ENCODE data around the gene TPSAB1.
"Not testable (repeated sequence)": the region's sequence is repeated elsewhere in the genome, so short reads cannot be mapped to it uniquely, and the experiment has no call there.

TPSAB1 gene

DNA sequence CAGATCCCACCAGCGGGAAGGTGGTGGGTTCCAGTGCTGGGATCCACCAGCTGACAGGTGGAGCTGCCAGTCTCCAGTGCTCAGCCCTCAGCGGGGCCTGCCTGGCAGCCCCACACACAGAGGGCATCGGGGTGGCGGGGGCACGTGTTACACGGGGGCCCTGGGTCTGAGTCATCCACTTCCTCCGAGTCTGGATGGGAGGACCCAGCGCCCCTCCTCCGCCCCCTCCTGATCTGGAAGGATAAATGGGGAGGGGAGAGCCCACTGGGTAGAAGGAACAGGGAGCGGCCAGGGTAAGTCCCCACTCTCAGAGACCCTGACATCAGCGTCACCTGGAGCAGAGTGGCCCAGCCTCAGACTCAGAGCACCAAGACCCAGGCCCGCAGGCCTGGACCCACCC lies at the start of gene TPSAB1:
TPSAB1 (plus strand) TSS at position 270 of the 400 bp plus-strand sequence. CDS start 234 bp downstream, outside the sequence.
- DNase-seq = not testable (repeated sequence)

DNA sequence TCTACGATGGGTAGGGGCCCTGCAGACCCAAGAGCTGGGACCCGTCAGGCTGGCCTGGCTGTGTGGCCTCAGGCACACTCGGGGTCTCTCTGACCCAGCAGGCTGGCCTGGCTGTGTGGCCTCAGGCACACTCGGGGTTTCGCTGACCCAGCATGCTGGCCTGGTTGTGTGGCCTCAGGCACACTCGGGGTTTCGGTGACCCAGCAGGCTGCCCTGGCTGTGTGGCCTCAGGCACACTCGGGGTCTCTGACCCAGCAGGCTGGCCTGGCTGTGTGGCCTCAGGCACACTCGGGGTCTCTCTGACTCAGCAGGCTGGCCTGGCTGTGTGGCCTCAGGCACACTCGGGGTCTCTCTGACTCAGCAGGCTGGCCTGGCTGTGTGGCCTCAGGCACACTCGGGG lies 49.7 kb upstream of the TPSAB1 start:
- not testable (repeated sequence) for DNase-seq

DNA sequence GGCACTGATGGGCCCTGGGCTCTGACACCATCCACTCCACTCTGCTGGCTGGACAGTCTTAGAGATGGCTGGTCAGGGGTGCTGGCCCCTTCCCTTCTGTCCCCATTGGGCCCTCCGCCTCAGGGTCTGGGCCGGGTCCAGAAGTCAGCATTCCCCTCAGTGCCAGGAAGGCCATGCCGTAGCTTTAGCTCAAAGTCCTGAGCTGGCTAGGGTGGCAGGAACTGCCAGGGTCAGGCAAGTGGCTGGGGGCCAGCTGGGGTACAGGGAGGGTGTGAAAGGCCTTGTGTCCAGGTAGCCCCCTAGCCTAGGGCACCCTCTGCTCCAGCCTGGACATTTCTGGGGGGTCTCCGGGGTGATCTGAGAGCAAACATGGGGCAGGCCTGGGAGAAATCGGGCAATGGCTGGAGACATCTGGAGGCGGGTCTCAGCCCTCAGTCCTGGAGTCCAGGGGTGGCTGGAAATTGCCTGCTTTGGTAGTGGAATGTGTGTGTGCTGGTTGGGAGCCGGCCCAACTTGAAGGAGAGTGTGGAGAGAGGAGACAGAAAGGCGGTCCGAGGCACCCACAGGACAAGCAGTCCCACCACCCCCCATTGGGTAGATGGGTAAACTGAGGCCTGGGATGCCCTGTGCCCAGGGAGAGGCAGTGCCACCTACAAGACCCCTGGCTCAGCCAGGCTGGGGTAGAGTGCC lies 48.0 kb upstream of the TPSAB1 start:
- DNase-seq = no peak

DNA sequence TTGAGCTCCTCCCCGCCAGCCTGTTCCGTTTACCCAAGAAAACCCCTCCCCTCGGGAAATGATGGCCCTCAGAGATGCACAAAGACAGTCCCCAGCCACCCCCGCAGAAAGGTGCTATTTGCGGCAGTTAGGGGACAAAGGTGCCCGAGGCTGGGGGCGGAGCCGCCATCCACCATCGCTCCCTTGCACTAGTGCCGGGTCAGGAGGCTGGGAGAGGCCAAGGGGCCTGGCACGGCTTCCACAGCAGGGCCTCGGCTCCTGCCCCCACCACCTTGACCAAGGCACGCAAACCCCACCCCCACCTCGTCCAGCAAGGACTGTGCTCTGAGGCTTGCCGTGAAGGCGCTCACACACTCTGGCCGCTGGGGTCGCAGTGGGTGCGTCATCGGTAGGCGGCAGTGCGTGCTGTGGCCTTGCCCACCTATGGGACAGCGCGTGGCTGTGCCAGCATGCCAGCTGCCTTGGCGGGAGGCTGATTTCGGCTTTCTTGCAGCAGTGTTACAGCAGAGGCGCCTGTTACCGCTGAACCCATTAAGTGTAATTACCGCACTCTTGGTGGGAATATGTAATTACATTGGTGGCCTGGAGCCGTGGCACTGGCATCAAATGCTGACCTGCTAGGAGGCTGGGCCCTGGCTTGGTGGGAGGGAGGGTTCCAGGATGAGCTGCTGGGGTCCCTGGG lies 47.2 kb upstream of the TPSAB1 start:
- peak; percentile 23 for DNase-seq

DNA sequence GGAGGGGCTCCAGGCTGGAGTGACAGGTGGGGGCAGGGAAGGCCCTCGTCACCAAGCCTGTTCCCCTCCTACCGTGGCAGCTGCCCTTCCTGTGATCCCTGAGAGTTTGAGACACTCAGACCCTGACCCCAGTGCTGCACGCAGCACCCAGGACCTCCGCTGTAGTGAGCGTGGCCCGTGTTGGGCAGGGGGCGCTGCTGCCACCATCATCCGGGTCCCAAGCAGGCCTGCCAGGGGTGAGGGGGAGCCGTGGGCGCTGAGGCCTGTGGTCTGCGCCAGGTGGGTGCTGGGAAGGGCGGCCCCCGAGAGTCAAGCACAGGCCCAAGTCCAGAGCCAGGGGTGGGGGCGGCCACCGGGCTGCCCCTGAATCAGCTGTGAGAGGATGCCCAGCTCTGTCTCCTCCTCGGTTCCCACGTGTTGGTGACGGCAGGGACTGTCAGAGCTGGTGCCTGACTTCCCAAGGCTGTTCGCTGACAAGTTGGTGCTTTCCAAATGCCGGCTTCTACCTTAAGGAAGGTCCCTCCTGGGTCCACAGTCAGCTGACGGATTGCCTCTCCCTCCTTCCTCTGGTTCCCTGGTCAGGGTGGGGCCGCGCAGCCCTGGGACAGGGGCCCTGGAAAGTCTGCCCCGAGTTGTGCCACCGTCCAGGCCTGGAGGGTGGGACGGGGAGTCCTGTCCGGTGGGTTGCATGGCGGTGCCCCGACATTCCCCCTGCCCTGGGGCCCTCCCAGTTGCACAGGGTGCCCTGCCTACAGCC lies 46.5 kb upstream of the TPSAB1 start:
- no peak for DNase-seq

DNA sequence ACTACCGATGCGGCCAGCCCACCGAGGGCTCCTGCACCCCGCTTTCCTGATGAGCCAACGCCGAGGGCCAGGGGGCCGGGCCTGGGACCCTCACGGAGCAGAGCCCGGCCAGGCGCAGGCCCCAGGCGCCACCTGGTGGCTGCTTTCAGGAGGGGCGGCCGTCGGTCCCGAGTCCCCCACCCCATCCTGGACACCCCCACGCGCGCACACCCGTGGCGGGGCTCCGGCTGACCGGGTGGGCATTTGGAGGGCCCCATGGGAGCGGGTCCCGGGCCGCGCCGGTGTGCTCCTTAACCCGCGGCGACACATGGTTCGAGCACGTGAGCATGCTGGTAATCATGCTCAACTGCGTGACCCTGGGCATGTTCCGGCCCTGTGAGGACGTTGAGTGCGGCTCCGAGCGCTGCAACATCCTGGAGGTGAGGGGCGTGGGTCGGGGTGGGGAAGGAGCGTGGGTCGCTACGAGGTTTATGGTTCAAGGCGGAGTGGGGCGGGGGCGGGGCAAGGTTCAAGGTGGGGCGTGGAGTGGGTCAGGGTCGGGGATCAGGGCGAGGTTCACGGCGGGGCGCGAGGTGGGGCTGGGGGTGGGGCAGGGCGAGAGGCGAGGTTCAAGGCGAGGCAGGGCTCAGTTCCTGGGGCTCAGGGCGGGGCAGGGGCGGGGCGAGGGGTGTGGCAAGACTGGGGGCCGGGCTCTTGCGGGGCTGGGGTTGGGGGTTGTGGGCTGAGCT lies 45.7 kb upstream of the TPSAB1 start:
- DNase-seq = no peak

DNA sequence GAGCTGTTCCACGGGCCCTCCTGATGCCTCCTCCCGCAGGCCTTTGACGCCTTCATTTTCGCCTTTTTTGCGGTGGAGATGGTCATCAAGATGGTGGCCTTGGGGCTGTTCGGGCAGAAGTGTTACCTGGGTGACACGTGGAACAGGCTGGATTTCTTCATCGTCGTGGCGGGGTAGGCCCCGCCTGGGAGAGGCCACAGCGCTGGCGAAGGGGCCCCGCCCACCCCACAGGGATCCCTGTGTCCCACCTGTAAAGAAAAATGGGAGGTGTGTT lies 45.2 kb upstream of the TPSAB1 start:
- DNase-seq = no peak

DNA sequence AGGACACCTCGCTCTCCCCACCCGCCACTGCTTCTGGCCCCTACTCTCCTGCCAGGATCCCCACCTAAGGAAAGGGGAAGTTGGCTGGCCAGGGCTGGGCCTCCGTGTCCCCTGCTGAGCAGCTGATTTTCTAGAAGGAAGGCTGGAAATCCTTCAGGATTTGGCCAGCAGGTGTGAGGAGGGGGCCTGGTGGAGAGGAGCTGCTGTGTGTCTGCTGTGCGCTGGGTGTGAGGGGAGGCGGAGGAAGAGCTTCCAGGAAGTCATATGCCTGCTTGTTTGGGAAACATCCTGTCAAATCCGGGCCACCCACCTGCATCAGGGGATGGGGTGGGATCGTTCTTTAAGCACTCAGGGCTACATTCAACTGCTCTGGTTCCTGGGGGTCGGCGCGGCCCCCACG lies 44.0 kb upstream of the TPSAB1 start:
- DNase-seq = no peak

DNA sequence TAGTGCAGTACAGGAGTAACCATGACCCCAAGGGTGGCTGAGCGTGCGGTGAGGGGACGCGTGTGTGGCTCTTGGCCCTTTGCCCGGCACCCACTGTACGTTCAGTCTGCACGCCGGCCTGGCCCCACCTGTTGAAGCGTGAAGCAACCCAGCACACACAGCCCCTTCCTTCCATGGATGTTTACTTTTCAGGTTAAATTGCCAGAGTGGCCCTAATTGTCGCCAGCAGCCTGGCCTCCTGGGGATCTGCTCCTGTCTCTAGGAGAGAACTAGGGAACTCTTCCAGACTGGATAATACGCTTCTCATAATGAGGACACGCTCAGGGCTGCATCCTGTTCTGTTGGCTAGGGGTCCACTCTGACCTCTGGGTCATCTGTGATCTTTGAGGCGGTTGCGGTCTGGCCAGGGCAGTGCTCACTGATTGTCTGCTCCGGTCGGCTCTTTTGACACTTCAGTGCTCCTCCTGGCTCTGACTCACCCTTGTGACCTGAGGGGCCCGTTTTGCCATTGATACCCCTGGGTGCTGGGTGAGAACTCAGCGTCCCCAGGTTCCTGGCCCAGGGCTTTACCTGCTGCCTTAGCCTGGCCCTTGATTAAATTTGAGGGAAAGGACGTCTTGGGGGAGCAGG lies 43.2 kb upstream of the TPSAB1 start:
- no peak for DNase-seq

DNA sequence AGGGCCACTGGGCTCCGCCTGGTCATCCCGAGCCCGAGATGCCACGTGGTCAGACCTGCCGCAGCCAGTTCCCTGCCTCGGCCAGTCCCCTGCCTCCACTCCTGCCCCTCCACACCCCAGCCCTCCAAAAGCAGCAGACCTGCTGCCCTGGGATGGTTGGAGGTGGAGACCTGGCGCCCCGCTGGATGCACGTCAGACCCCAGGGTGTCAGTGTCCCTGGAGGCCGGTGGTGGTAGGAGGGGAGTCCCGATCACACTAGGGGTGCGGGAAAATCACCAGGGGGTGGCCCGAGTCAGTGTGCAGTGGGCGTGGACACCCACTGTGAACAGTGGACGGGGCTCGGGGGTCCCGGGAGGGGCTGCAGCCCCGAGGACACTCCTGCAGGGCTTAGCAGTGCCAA lies 42.3 kb upstream of the TPSAB1 start:
- DNase-seq = no peak

DNA sequence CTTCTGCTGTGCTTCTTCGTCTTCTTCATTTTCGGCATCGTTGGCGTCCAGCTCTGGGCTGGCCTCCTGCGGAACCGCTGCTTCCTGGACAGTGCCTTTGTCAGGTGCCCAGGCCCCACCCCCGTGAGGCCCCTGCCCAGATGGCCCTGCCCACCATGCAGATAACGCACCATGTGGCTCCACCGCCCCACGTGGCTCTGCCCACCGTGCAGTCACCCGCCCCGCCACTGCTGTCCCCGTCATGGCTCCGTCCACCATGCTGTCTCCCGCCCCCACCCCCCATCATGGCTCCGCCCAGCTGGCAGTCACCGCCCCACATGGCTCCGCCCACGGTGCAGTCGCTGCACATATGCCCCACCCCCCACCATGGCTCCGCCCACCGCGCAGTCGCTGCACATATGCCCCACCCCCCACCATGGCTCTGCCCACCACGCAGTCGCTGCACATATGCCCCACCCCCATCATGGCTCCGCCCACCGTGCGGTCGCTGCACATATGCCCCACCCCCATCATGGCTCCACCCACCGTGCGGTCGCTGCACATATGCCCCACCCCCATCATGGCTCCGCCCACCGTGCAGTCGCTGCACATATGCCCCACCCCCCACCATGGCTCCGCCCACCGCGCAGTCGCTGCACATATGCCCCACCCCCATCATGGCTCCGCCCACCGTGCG lies 41.7 kb upstream of the TPSAB1 start:
- DNase-seq = not testable (repeated sequence)

DNA sequence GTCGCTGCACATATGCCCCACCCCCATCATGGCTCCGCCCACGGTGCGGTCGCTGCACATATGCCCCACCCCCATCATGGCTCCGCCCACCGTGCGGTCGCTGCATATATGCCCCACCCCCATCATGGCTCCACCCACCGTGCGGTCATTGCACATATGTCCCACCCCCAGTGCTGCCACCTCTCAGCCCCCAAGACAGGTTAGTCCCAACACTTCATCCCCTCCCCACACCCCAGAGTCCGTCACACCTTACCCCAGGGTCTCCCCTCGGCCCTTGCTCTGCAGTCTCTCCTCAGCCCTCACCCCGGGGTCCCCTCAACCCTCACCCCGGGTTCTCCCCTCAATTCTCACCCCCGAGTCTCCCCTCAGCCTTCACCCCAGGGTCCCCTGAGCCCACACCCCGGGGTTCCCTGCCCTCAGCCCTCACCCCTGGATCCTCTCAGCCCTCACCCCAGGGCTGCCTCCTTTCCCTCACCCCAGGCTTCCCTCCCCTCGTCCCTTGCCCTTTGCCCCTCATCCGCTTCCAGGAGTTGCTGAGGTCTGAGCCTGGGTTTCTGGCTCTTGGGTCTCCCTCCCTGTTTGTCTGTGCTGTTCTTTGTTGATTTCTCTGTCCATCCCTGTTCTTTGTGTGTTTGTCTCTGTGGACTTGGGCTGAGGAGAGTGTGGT lies 41.0 kb upstream of the TPSAB1 start:
- DNase-seq = no peak

DNA sequence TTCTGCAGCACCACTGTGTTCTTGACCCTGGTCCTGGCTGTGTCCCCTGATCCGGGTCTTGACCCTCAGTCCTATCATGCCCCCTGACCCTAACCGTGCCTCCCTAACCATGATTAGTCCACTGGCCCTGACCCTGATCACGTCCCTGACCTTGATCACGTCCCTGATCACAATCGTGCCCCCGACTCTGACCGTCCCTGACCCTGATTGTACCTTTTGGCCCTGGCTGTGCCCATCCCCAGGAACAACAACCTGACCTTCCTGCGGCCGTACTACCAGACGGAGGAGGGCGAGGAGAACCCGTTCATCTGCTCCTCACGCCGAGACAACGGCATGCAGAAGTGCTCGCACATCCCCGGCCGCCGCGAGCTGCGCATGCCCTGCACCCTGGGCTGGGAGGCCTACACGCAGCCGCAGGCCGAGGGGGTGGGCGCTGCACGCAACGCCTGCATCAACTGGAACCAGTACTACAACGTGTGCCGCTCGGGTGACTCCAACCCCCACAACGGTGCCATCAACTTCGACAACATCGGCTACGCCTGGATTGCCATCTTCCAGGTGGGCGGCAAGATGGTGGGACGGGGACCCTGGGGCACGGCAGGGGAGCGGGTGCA lies 40.4 kb upstream of the TPSAB1 start:
- no peak for DNase-seq

DNA sequence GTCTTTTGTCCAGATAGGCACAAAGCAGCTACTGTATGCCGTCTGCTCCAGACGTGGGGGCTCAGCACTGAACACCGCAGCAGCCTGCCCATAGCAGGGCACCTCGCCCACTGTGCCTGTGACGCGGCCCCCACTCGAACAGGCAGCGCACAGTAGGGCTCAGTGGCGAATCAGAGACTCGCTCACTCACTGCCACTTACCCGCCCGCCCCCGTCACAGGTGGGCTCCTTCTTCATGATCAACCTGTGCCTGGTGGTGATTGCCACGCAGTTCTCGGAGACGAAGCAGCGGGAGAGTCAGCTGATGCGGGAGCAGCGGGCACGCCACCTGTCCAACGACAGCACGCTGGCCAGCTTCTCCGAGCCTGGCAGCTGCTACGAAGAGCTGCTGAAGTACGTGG lies 39.1 kb upstream of the TPSAB1 start:
- no peak for DNase-seq

DNA sequence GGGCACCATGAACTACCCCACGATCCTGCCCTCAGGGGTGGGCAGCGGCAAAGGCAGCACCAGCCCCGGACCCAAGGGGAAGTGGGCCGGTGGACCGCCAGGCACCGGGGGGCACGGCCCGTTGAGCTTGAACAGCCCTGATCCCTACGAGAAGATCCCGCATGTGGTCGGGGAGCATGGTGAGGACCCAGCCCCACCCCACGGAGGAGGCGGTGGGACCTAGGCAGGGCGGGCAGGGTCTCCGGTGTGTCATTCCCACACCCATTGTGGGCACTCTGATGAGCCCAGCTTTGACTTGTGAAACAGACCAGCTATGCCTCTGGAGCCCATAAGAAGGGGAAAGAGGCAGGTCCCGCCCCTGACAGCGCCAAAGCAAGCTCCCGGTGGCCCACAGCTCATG lies 38.2 kb upstream of the TPSAB1 start:
- no peak for DNase-seq

DNA sequence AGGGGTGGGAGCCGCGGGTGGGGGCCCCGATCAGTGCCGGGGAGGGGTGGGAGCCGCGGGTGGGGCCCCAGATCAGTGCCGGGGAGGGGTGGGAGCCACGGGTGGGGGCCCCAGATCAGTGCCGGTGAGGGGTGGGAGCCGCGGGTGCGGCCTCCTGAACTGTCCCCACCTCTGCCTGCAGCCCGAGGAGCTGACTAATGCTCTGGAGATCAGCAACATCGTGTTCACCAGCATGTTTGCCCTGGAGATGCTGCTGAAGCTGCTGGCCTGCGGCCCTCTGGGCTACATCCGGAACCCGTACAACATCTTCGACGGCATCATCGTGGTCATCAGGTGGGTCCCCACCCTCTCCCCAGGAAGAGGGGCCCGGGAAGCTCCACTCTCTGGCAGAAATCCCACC lies 35.6 kb upstream of the TPSAB1 start:
- no peak for DNase-seq

DNA sequence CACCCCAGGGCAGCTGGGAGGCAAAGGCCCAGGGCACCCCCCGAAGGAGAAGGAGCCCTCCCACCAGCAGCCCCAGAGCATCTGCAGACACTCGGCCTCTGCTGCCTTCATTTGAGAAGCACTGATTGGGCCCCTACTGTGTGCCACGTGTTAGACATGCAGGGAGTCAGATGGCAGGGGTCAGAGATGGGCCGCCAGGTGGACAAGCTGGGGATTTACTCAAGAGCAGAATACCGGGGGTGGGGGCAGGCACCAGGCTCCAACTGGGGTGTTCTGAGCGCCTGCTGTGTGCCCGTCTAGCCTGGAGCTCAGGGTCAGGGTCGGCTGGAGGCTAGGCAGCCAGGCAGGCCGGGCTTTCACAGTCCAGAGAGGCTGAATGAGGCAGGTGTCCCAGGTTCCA lies 34.2 kb upstream of the TPSAB1 start:
- DNase-seq = no peak

DNA sequence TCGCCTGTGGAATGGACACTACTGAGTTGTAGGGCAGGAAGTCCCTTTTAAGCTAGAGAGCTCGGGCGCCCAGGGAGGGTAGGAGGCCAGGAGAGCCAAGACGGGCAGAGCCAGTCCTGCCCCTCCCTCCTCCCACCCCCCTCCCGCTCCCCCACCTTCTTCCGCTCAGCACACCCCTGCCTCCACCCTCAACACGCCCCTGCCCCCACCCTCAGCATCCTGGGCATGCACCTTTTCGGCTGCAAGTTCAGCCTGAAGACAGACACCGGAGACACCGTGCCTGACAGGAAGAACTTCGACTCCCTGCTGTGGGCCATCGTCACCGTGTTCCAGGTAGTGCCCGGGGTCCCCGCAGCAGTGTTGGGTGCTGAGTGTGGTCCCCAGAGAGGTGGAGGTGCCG lies 33.7 kb upstream of the TPSAB1 start:
- DNase-seq = no peak

DNA sequence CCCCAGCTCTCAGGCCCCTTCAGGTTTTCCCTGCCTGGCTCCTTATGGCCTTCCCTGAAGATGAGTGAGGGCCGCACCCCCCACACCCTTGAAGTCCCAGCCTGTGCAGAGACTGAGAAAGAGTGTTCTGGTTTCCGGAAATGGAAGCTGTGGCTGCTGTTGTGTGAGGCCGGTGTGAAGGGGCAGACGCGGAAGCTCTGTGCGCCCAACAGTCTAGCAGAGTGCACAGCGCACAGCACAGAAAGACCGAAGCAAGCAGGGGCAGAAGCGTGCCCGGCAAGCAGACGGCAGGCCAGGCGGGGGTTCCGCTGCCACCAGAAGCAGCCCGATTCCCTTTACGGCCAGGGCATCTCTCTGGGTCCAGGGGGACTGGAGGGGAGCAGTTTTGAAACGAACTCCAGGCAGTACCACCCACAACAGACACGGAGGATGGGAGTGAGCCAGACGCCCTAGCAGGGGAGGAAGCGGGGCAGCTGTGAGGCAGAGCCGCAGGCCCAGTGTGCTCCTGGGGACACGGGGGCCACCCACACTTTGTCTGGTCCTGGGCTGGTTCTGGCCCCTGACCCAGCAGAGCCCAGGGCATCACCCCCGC lies 32.2 kb upstream of the TPSAB1 start:
- DNase-seq = no peak

DNA sequence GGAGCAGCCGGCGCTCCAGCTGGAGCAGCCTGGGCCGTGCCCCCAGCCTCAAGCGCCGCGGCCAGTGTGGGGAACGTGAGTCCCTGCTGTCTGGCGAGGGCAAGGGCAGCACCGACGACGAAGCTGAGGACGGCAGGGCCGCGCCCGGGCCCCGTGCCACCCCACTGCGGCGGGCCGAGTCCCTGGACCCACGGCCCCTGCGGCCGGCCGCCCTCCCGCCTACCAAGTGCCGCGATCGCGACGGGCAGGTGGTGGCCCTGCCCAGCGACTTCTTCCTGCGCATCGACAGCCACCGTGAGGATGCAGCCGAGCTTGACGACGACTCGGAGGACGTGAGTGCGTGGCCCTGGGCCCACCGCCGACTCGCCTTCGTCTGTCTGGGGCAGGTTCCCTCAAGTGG lies 31.4 kb upstream of the TPSAB1 start:
- no peak for DNase-seq

DNA sequence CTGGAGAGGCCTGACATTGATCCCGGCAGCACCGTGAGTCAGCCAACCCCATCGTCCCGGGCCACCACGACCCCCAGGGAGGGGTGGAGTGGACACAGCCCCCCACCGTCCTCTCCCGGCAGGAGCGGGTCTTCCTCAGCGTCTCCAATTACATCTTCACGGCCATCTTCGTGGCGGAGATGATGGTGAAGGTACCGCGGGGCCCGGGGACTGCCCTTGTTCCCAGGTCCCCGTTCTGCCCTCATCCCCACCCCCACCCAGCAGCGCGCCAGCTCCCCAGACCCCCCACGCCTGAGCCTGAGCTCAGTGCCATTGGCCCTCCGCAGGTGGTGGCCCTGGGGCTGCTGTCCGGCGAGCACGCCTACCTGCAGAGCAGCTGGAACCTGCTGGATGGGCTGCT lies 30.0 kb upstream of the TPSAB1 start:
- DNase-seq = no peak

Measured in SHP77 treated with DMSO at 0.1 percent for 48 hours (cell line).